Loucy (cell line): Measurements from ENCODE around the gene PET100.

Experiments
- H2AFZ ChIP-seq: fragments of 200-600 bp; sonication (generic); 2 replicates; pipeline ENCODE4 v1.6.0; 2016; ENCODE audit warnings: antibody characterized with exemption, mild to moderate bottlenecking, low read length, moderate library complexity
- H3F3A ChIP-seq: fragments of 200-600 bp; 2 replicates; pipeline ENCODE4 v1.6.0; 2016; ENCODE audit warnings: antibody characterized with exemption, low read depth, mild to moderate bottlenecking
- H3K27me3 ChIP-seq: fragments of 200-600 bp; sonication (generic); 2 replicates; pipeline ENCODE4 v1.6.1; 2014; ENCODE audit warnings: low read length, mild to moderate bottlenecking; ENCODE audit not compliant: insufficient read depth, poor library complexity, severe bottlenecking
- H3K36me3 ChIP-seq: fragments of 200-600 bp; sonication (generic); 2 replicates; pipeline ENCODE4 v1.6.1; 2016; ENCODE audit warnings: low read length; ENCODE audit not compliant: insufficient read depth
- H3K4me1 ChIP-seq: fragments of 200-600 bp; sonication (generic); 2 replicates; pipeline ENCODE4 v1.5.1; 2014; ENCODE audit warnings: low read length, mild to moderate bottlenecking; ENCODE audit not compliant: insufficient read depth, poor library complexity, severe bottlenecking
- H3K4me2 ChIP-seq: fragments of 200-600 bp; sonication (generic); 2 replicates; pipeline ENCODE4 v1.6.0; 2014; ENCODE audit warnings: antibody characterized with exemption, low read length, low read depth, mild to moderate bottlenecking; ENCODE audit not compliant: poor library complexity, severe bottlenecking
- H3K4me3 ChIP-seq: fragments of 200-600 bp; sonication (generic); 2 replicates; pipeline ENCODE4 v1.5.1; 2014; ENCODE audit warnings: low read length, mild to moderate bottlenecking, mixed read lengths; ENCODE audit not compliant: poor library complexity, severe bottlenecking
- H3K79me2 ChIP-seq: fragments of 200-600 bp; sonication (generic); 2 replicates; pipeline ENCODE4 v1.6.1; 2014; ENCODE audit warnings: low read length; ENCODE audit not compliant: insufficient read depth
- H3K9ac ChIP-seq: fragments of 200-600 bp; sonication (generic); 2 replicates; pipeline ENCODE4 v1.6.0; 2014; ENCODE audit warnings: mild to moderate bottlenecking, low read depth, low read length, moderate library complexity; ENCODE audit not compliant: poor library complexity, severe bottlenecking
- H3K9me2 ChIP-seq: fragments of 200-600 bp; sonication (generic); replicated peaks from 2 replicates; pipeline ENCODE4 v1.6.1; 2016; ENCODE audit warnings: low read depth, low read length, mixed read lengths
- H3K9me3 ChIP-seq: fragments of 200-600 bp; sonication (generic); 2 replicates; pipeline ENCODE4 v1.6.1; 2014; ENCODE audit warnings: mild to moderate bottlenecking, antibody characterized with exemption, low read length, low read depth; ENCODE audit not compliant: insufficient read depth
- H4K20me1 ChIP-seq: fragments of 200-600 bp; sonication (generic); 2 replicates; pipeline ENCODE4 v1.6.0; 2014; ENCODE audit warnings: antibody characterized with exemption, low read length, mild to moderate bottlenecking; ENCODE audit not compliant: insufficient read depth, poor library complexity, severe bottlenecking
- CTCF ChIP-seq: fragments of 200-600 bp; sonication (generic); conservative IDR thresholded peaks from 2 replicates; pipeline ENCODE4 v1.5.1; 2014; ENCODE audit warnings: mild to moderate bottlenecking, antibody characterized with exemption, low read length
- EZH2phosphoT487 ChIP-seq: fragments of 200-600 bp; IDR thresholded peaks from 2 replicates; pipeline ENCODE4 v1.6.1; 2018; ENCODE audit warnings: antibody characterized with exemption, mild to moderate bottlenecking, moderate library complexity, borderline replicate concordance

PET100 gene

GRCh38 chr19:7619671-7620441 lies 9.7 kb upstream of the PET100 start:
- Histone ChIP-seq H3K9me3 (no peaks in the 10 kb centered on the region), H3K9me2 (no peaks in the 10 kb centered on the region), H2AFZ (no peak overlapping the region), H3K4me3 (no peak overlapping the region), H3K79me2 (no peaks in the 10 kb centered on the region), H3K4me2 (no peak overlapping the region), H3K9ac (no peak overlapping the region), H3K36me3 (peaks cover 37% of the 10 kb centered on the region; the same call in 1 of the 2 replicates), H3F3A (no peaks in the 10 kb centered on the region), H3K27me3 (no peaks in the 10 kb centered on the region), H4K20me1 (no peaks in the 10 kb centered on the region), H3K4me1 (no peaks in the 10 kb centered on the region)
- TF ChIP-seq CTCF (no peak), EZH2phosphoT487 (no peak)

GRCh38 chr19:7620442-7621412 lies 8.9 kb upstream of the PET100 start:
- Histone ChIP-seq H3K4me2 (no peak overlapping the region), H3K27me3 (no peaks in the 10 kb centered on the region), H3K4me1 (no peaks in the 10 kb centered on the region), H3K9me3 (no peaks in the 10 kb centered on the region), H2AFZ (no peak overlapping the region), H3K9me2 (no peaks in the 10 kb centered on the region), H3F3A (no peaks in the 10 kb centered on the region), H3K4me3 (no peak overlapping the region), H3K36me3 (peaks cover 39% of the 10 kb centered on the region; the same call in 1 of the 2 replicates), H3K9ac (no peak overlapping the region), H4K20me1 (no peaks in the 10 kb centered on the region), H3K79me2 (no peaks in the 10 kb centered on the region)
- TF ChIP-seq CTCF, result no peak

- Histone ChIP-seq H3K4me2 (no peak overlapping the region), H3K9me3 (no peaks in the 10 kb centered on the region), H3K79me2 (peaks cover 23% of the 10 kb centered on the region), H3K4me1 (no peaks in the 10 kb centered on the region), H2AFZ (no peak overlapping the region), H3K9me2 (no peaks in the 10 kb centered on the region), H3K27me3 (no peaks in the 10 kb centered on the region), H3K4me3 (no peak overlapping the region), H3K9ac (no peak overlapping the region), H3K36me3 (peaks cover 40% of the 10 kb centered on the region; the same call in 1 of the 2 replicates), H3F3A (no peaks in the 10 kb centered on the region), H4K20me1 (peaks cover 9% of the 10 kb centered on the region)
- TF ChIP-seq CTCF (no peak), EZH2phosphoT487 (no peak)
Observed at GRCh38 chr19:7622933-7623685, 6.5 kb upstream of the PET100 start.
